ENCODE results near the gene F10. TPM values are rescaled to one million over a fixed set of nuclear protein-coding genes. Genes with fewer than 3 reads are reported as not detected.

Gene F10
- total RNA-seq, 1 donor from 2014 or later = 3.5 TPM

- Histone ChIP-seq H3K27ac (replicated peaks) (peak overlapping the region; percentile 60), H3K9me3 (replicated peaks) (no peaks in the 10 kb centered on the region), H3K36me3 (no peaks in the 10 kb centered on the region), H3K27me3 (ENCODE audit: low read depth) (no peaks in the 10 kb centered on the region), H3K4me1 (peaks cover 12% of the 10 kb centered on the region), H3K4me3 (peak overlapping the region; percentile 56)
- DNase-seq = no peak
- intact Hi-C loops (cut with micrococcal nuclease) = no loop called here
- no peak for TF ChIP-seq CTCF (IDR thresholded peaks at IDR 0.05; ENCODE audit: borderline replicate concordance)
Observed at GRCh38 chr13:113121928-113122471, 599 bp upstream of the F10 start.

GRCh38 chr13:113123226-113124201, 915 bp downstream of the F10 start:
- no peaks in the 10 kb centered on the region for H3K9me3 ChIP-seq (replicated peaks)
- no peaks in the 10 kb centered on the region for H3K36me3 ChIP-seq
- peak overlapping the region; percentile 60 for H3K27ac ChIP-seq (replicated peaks)
- peak overlapping the region; percentile 56 for H3K4me3 ChIP-seq
- H3K27me3 ChIP-seq (ENCODE audit: low read depth) = no peaks in the 10 kb centered on the region
- intact Hi-C loops (cut with micrococcal nuclease) = no loop called here
- H3K4me1 ChIP-seq = peaks cover 12% of the 10 kb centered on the region
- TF ChIP-seq CTCF (IDR thresholded peaks at IDR 0.05; ENCODE audit: borderline replicate concordance) = peak; percentile 23
- no peak for DNase-seq

- no peak overlapping the region for H3K27ac ChIP-seq (replicated peaks)
- peaks cover 12% of the 10 kb centered on the region for H3K4me1 ChIP-seq
- no peaks in the 10 kb centered on the region for H3K36me3 ChIP-seq
- no peak for TF ChIP-seq CTCF (IDR thresholded peaks at IDR 0.05; ENCODE audit: borderline replicate concordance)
- no peaks in the 10 kb centered on the region for H3K9me3 ChIP-seq (replicated peaks)
- intact Hi-C loops (cut with micrococcal nuclease) = no loop called here
- H3K27me3 ChIP-seq (ENCODE audit: low read depth) = peaks cover 8% of the 10 kb centered on the region
- H3K4me3 ChIP-seq = no peak overlapping the region
- no peak for DNase-seq
Observed at GRCh38 chr13:113124211-113124970, 1.8 kb downstream of the F10 start.

- no peak for DNase-seq
- H3K9me3 ChIP-seq (replicated peaks) = no peaks in the 10 kb centered on the region
- TF ChIP-seq CTCF (IDR thresholded peaks at IDR 0.05; ENCODE audit: borderline replicate concordance) = no peak
- intact Hi-C loops (cut with micrococcal nuclease) = no loop called here
- H3K4me1 ChIP-seq = peaks cover 18% of the 10 kb centered on the region
- H3K4me3 ChIP-seq = no peak overlapping the region
- H3K36me3 ChIP-seq = no peaks in the 10 kb centered on the region
- H3K27me3 ChIP-seq (ENCODE audit: low read depth) = peaks cover 17% of the 10 kb centered on the region
- no peak overlapping the region for H3K27ac ChIP-seq (replicated peaks)
Observed at GRCh38 chr13:113125506-113126264, 3.1 kb downstream of the F10 start.
